ENCODE results near the gene TGIF2LY. TPM values are rescaled to one million over a fixed set of nuclear protein-coding genes. Genes with fewer than 3 reads are reported as not detected.
"Not testable (repeated sequence)": the region's sequence is repeated elsewhere in the genome, so short reads cannot be mapped to it uniquely, and the experiment has no call there.

TGIF2LY gene
- not detected for polyA plus RNA-seq (ENCODE audit: insufficient read depth in 1 of 5, insufficient read length in 5 of 5, low replicate concordance in 1 of 5)
- long read RNA-seq, donor 1, result 0 reads
- long read RNA-seq, donor 2, result 0 reads
- long read RNA-seq, donor 3, result 0 reads
- long read RNA-seq, donor 4, result 0 reads
- long read RNA-seq, donor 5, result 0 reads
- long read RNA-seq, donor 6, result 0 reads
- long read RNA-seq, donor 7, result 0 reads
- long read RNA-seq, donor 8, result 0 reads

GRCh38 chrY:3578767-3579166 lies at the start of gene TGIF2LY:
TGIF2LY (plus strand) TSS chrY:3579067; CDS start chrY:3579245, 178 bp downstream.
- not testable (repeated sequence) for DNase-seq

All from right lung (tissue), 10 donors.